ENCODE results near the gene ATL3.
"Not testable (repeated sequence)": the region's sequence is repeated elsewhere in the genome, so short reads cannot be mapped to it uniquely, and the experiment has no call there.

Gene ATL3

GRCh38 chr11:63671322-63672155, at the start of gene ATL3:
Gene ATL3, minus strand, starts transcription at chr11:63671376. Its CDS starts 41 bp downstream, at chr11:63671335.
- DNase-seq (ENCODE audit: low read depth) = peak; percentile 95

- no peak for DNase-seq (ENCODE audit: low read depth)
Observed at GRCh38 chr11:63720611-63721010, 49.4 kb upstream of the ATL3 start.

GRCh38 chr11:63719987-63720386, 48.8 kb upstream of the ATL3 start:
- no peak for DNase-seq (ENCODE audit: low read depth)

GRCh38 chr11:63719001-63719400, 47.8 kb upstream of the ATL3 start:
- no peak for DNase-seq (ENCODE audit: low read depth)

- DNase-seq (ENCODE audit: low read depth) = no peak
Observed at GRCh38 chr11:63716046-63716445, 44.9 kb upstream of the ATL3 start.

- no peak for DNase-seq (ENCODE audit: low read depth)
Observed at GRCh38 chr11:63713766-63714165, 42.6 kb upstream of the ATL3 start.

GRCh38 chr11:63711838-63712237, 40.7 kb upstream of the ATL3 start:
- no peak for DNase-seq (ENCODE audit: low read depth)

- no peak for DNase-seq (ENCODE audit: low read depth)
Observed at GRCh38 chr11:63710476-63711217, 39.5 kb upstream of the ATL3 start.

GRCh38 chr11:63709336-63709884, 38.2 kb upstream of the ATL3 start:
- DNase-seq (ENCODE audit: low read depth) = no peak

- DNase-seq (ENCODE audit: low read depth) = no peak
Observed at GRCh38 chr11:63708764-63709163, 37.6 kb upstream of the ATL3 start.

GRCh38 chr11:63705526-63705925, 34.4 kb upstream of the ATL3 start:
- no peak for DNase-seq (ENCODE audit: low read depth)

- DNase-seq (ENCODE audit: low read depth) = no peak
Observed at GRCh38 chr11:63699896-63700295, 28.7 kb upstream of the ATL3 start.

- no peak for DNase-seq (ENCODE audit: low read depth)
Observed at GRCh38 chr11:63698976-63699733, 28.0 kb upstream of the ATL3 start.

- no peak for DNase-seq (ENCODE audit: low read depth)
Observed at GRCh38 chr11:63694596-63694995, 23.4 kb upstream of the ATL3 start.

- DNase-seq (ENCODE audit: low read depth) = no peak
Observed at GRCh38 chr11:63687845-63688244, 16.7 kb upstream of the ATL3 start.

- DNase-seq (ENCODE audit: low read depth) = no peak
Observed at GRCh38 chr11:63686926-63687325, 15.8 kb upstream of the ATL3 start.

- not testable (repeated sequence) for DNase-seq (ENCODE audit: low read depth)
Observed at GRCh38 chr11:63685158-63685721, 14.1 kb upstream of the ATL3 start.

- no peak for DNase-seq (ENCODE audit: low read depth)
Observed at GRCh38 chr11:63683133-63683991, 12.2 kb upstream of the ATL3 start.

- no peak for DNase-seq (ENCODE audit: low read depth)
Observed at GRCh38 chr11:63682066-63683021, 11.2 kb upstream of the ATL3 start.

All from activated T-cell treated with anti-CD3 and anti-CD28 coated beads for 1 hour (primary cell).